SK-N-SH (cell line): Measurements from ENCODE around the gene KNDC1. TPM values are rescaled to one million over a fixed set of nuclear protein-coding genes. Genes with fewer than 3 reads are reported as not detected.

Experiments used
- CTCF ChIA-PET: fragments of 300-600, 350-600 bp; formaldehyde crosslinking; extraction: SDS; loops from one replicate; lab custom pipeline; 2021; lab: Yijun Ruan, JAX
- POLR2A ChIA-PET: fragments of 350-600 bp; sonication (Branson Sonifier 250); formaldehyde crosslinking; extraction: SDS; loops from one replicate; lab custom pipeline; 2020; ENCODE audit warnings: antibody characterized with exemption, inconsistent platforms; lab: Yijun Ruan, JAX
- DNase-seq: peaks from one replicate; pipeline ENCODE4 v3.0.0; 2012
- H2AFZ ChIP-seq: fragments of 200-600 bp; sonication (generic); 2 replicates; pipeline ENCODE4 v1.8.1; 2016; ENCODE audit warnings: antibody characterized with exemption, mild to moderate bottlenecking, low read depth
- H3F3A ChIP-seq: fragments of 200-600 bp; sonication (generic); replicated peaks from 2 replicates; pipeline ENCODE3; 2016; ENCODE audit warnings: antibody characterized with exemption, mild to moderate bottlenecking; ENCODE audit not compliant: insufficient read depth
- H3K27ac ChIP-seq, 2 experiments: fragments of 200-500 bp in 1 of 2; fragments of 200-600 bp in 1 of 2; sonication (Bioruptor generic) in 1 of 2; sonication (generic), shearing (Covaris generic) in 1 of 2; 2 replicates each; pipeline versions ENCODE4 v1.5.1 to v1.6.1; 2014 to 2016; ENCODE audit warnings: low read depth in 2 of 2, inconsistent platforms in 1 of 2, low read length in 1 of 2, mild to moderate bottlenecking in 1 of 2, mixed read lengths in 1 of 2
- H3K27me3 ChIP-seq: fragments of 200-600 bp; sonication (generic), shearing (Covaris generic); 2 replicates; pipeline ENCODE4 v1.6.1; 2016; ENCODE audit warnings: mixed run types; ENCODE audit not compliant: insufficient read depth
- H3K36me3 ChIP-seq, 2 experiments: fragments of 200-500 bp in 1 of 2; fragments of 200-600 bp in 1 of 2; sonication (Bioruptor generic) in 1 of 2; sonication (generic) in 1 of 2; replicated peaks in 1 of 2; 2 replicates each; pipeline versions ENCODE3 to v1.5.1; 2014 to 2016; ENCODE audit warnings: low read length in 1 of 2, mild to moderate bottlenecking in 1 of 2; ENCODE audit not compliant: insufficient read depth in 2 of 2, control insufficient read depth in 1 of 2
- H3K4me1 ChIP-seq, 2 experiments: fragments of 200-500 bp in 1 of 2; fragments of 200-600 bp in 1 of 2; sonication (Bioruptor generic) in 1 of 2; sonication (generic), shearing (Covaris generic) in 1 of 2; 2 replicates each; pipeline versions ENCODE4 v1.5.1 to v1.6.1; 2014 to 2016; ENCODE audit warnings: low read depth in 1 of 2, low read length in 1 of 2, mixed run types in 1 of 2; ENCODE audit not compliant: insufficient read depth in 2 of 2, control insufficient read depth in 1 of 2
- H3K4me2 ChIP-seq: fragments of 200-600 bp; sonication (generic), shearing (Covaris generic); 2 replicates; pipeline ENCODE4 v1.6.1; 2017; ENCODE audit warnings: mixed run types
- H3K4me3 ChIP-seq, 2 experiments: fragments of 200-500 bp in 1 of 2; fragments of 200-600 bp in 1 of 2; sonication (Bioruptor generic) in 1 of 2; sonication (generic), shearing (Covaris generic) in 1 of 2; 2 replicates each; pipeline versions ENCODE4 v1.5.1 to v1.8.1; 2014 to 2016; ENCODE audit warnings: low read depth in 2 of 2, inconsistent platforms in 1 of 2, low read length in 1 of 2, mild to moderate bottlenecking in 1 of 2, mixed read lengths in 1 of 2, moderate library complexity in 1 of 2
- H3K79me2 ChIP-seq: fragments of 200-600 bp; sonication (generic); 2 replicates; pipeline ENCODE4 v1.8.1; 2017; ENCODE audit warnings: mild to moderate bottlenecking; ENCODE audit not compliant: insufficient read depth
- H3K9ac ChIP-seq: fragments of 200-600 bp; sonication (generic); 2 replicates; pipeline ENCODE4 v1.6.1; 2017; ENCODE audit warnings: mixed run types
- H3K9me2 ChIP-seq: fragments of 200-600 bp; sonication (generic); 2 replicates; pipeline ENCODE4 v1.6.1; 2017; ENCODE audit warnings: mixed run types
- H3K9me3 ChIP-seq: fragments of 200-600 bp; sonication (generic); 2 replicates; pipeline ENCODE4 v1.6.1; 2017; ENCODE audit warnings: mixed run types, mild to moderate bottlenecking, moderate library complexity
- H4K20me1 ChIP-seq: fragments of 200-600 bp; sonication (generic); 2 replicates; pipeline ENCODE4 v1.6.1; 2017; ENCODE audit warnings: mild to moderate bottlenecking, mixed run types; ENCODE audit not compliant: insufficient read depth
- ELF1 ChIP-seq: IDR thresholded peaks from 2 replicates; pipeline ENCODE4 v1.4.0; 2012
- FOSL2 ChIP-seq: IDR thresholded peaks from 2 replicates; pipeline ENCODE4 v1.4.0; 2012; ENCODE audit warnings: low read depth, mild to moderate bottlenecking, moderate library complexity, borderline replicate concordance
- FOXJ3 ChIP-seq: sonication (generic); formaldehyde crosslinking; IDR thresholded peaks from 2 replicates; pipeline ENCODE4 v1.5.1; 2020; ENCODE audit warnings: mild to moderate bottlenecking, missing genetic modification reagents
- FOXM1 ChIP-seq: IDR thresholded peaks from 2 replicates; pipeline ENCODE4 v1.4.0; 2012; ENCODE audit warnings: low read depth, mild to moderate bottlenecking
- GABPA ChIP-seq: IDR thresholded peaks from 2 replicates; pipeline ENCODE4 v1.4.0; 2012; ENCODE audit warnings: low read depth, mild to moderate bottlenecking
- IRF3 ChIP-seq: fragments of 150-350 bp; IDR thresholded peaks from 2 replicates; pipeline ENCODE4 v1.6.1; 2016; ENCODE audit warnings: mild to moderate bottlenecking, low read depth, low read length
- JUND ChIP-seq: IDR thresholded peaks from 2 replicates; pipeline ENCODE4 v1.4.0; 2012
- MAX ChIP-seq: IDR thresholded peaks from 2 replicates; pipeline ENCODE4 v1.4.0; 2012; ENCODE audit warnings: low read depth
- MEF2A ChIP-seq: IDR thresholded peaks from 2 replicates; pipeline ENCODE4 v1.4.0; 2012; ENCODE audit warnings: low read depth, borderline replicate concordance
- NFIC ChIP-seq: IDR thresholded peaks from 2 replicates; pipeline ENCODE4 v1.4.0; 2012; ENCODE audit warnings: borderline replicate concordance
- PBX3 ChIP-seq: IDR thresholded peaks from 2 replicates; pipeline ENCODE4; 2012
- POLR2AphosphoS5 ChIP-seq: IDR thresholded peaks from 2 replicates; pipeline ENCODE4 v1.6.1; 2012; ENCODE audit warnings: low read depth, low read length
- RAD21 ChIP-seq: IDR thresholded peaks from 2 replicates; pipeline ENCODE4 v1.6.1; 2012; ENCODE audit warnings: mild to moderate bottlenecking, low read length
- RFX5 ChIP-seq: IDR thresholded peaks from 2 replicates; pipeline ENCODE4 v1.6.1; 2012; ENCODE audit warnings: mild to moderate bottlenecking, improper control_type of control experiment, low read length
- RXRA ChIP-seq: IDR thresholded peaks from 2 replicates; pipeline ENCODE4 v1.4.0; 2012; ENCODE audit warnings: low read depth, mild to moderate bottlenecking, borderline replicate concordance
- SMC3 ChIP-seq: IDR thresholded peaks from 2 replicates; pipeline ENCODE4 v1.6.1; 2012; ENCODE audit warnings: low read depth, low read length, improper control_type of control experiment
- USF2 ChIP-seq: fragments of 150-350 bp; IDR thresholded peaks from 2 replicates; pipeline ENCODE4 v1.6.1; 2017; ENCODE audit warnings: antibody characterized with exemption, low read length, low read depth, borderline replicate concordance
- ZBTB33 ChIP-seq: IDR thresholded peaks from 2 replicates; pipeline ENCODE4 v1.4.0; 2012; ENCODE audit warnings: low read depth, borderline replicate concordance
- WGBS: methylation state at CpG from one replicate; pipeline ENCODE4 v1.1.6; 2017; ENCODE audit warnings: low lambda C conversion rate; 5-methylcytosine and 5-hydroxymethylcytosine counted together
- polyA plus RNA-seq, 3 experiments: library from polyadenylated mRNA; depleted of rRNA; stranded (reverse); fragments of >200 nt; gene quantifications; 2 replicates each; pipeline ENCODE4 v1.2.3, GENCODE V29; 2012

The KNDC1 gene
- polyA plus RNA-seq, 1 of the 3 experiments (the other 2 are of a cell fraction): 1.4 TPM

GRCh38 chr10:133195611-133196010 lies 35.6 kb downstream of the KNDC1 start:
- CTCF ChIA-PET: interaction anchor here (1.8 kb wide), 1 partner anchor 52 kb away, joined by 5 read pairs; no protein-coding TSS in a partner anchor
- Histone ChIP-seq H3K79me2 (no peaks in the 10 kb centered on the region), H3K4me2 (no peak overlapping the region), H3K4me3 (no peak overlapping the region), H3K9me2 (no peaks in the 10 kb centered on the region), H3K9ac (no peak overlapping the region), H3F3A (no peaks in the 10 kb centered on the region), H3K27me3 (no peaks in the 10 kb centered on the region; the same call in 1 of the 2 replicates), H3K4me1 (no peaks in the 10 kb centered on the region), H2AFZ (no peak overlapping the region), H3K9me3 (no peaks in the 10 kb centered on the region), H3K27ac (no peak overlapping the region), H3K36me3 (no peaks in the 10 kb centered on the region), H4K20me1 (no peaks in the 10 kb centered on the region)
- no peak for DNase-seq
- TF ChIP-seq FOXJ3 (CRISPR knock-in tag) (no peak), PBX3 (no peak), MAX (no peak), USF2 (no peak), ELF1 (no peak), NFIC (no peak), SMC3 (no peak), FOSL2 (no peak), RAD21 (no peak)
- WGBS: 53% methylated on average over 12 of the region's 23 CpGs
- POLR2A ChIA-PET: no interaction called here

GRCh38 chr10:133196221-133196915 lies 36.3 kb downstream of the KNDC1 start:
- Histone ChIP-seq H3K9me2 (no peaks in the 10 kb centered on the region), H3K4me1 (no peaks in the 10 kb centered on the region), H3K9me3 (no peaks in the 10 kb centered on the region), H3F3A (no peaks in the 10 kb centered on the region), H3K4me2 (no peak overlapping the region), H4K20me1 (no peaks in the 10 kb centered on the region), H3K27ac (no peak overlapping the region), H2AFZ (no peak overlapping the region), H3K79me2 (no peaks in the 10 kb centered on the region), H3K36me3 (no peaks in the 10 kb centered on the region), H3K4me3 (no peak overlapping the region), H3K27me3 (no peaks in the 10 kb centered on the region; the same call in 1 of the 2 replicates), H3K9ac (no peak overlapping the region)
- DNase-seq: no peak
- ChIA-PET POLR2A (interaction anchor here (0.5 kb wide), 1 partner anchor 15 kb away, joined by 3 read pairs; no protein-coding TSS in a partner anchor), CTCF (interaction anchor here (1.8 kb wide), 1 partner anchor 53 kb away, joined by 5 read pairs; no protein-coding TSS in a partner anchor)
- no CpG with 5 or more reads among the region's 24 CpGs for WGBS
- TF ChIP-seq MAX: no peak
- TF ChIP-seq PBX3: no peak
- TF ChIP-seq GABPA: no peak
- no peak for TF ChIP-seq RXRA
- TF ChIP-seq FOXM1: no peak
- TF ChIP-seq FOSL2: no peak
- no peak for TF ChIP-seq JUND
- no peak for TF ChIP-seq IRF3
- TF ChIP-seq ZBTB33: no peak
- no peak for TF ChIP-seq RFX5
- no peak for TF ChIP-seq FOXJ3 (CRISPR knock-in tag)
- no peak for TF ChIP-seq RAD21
- no peak for TF ChIP-seq POLR2AphosphoS5
- TF ChIP-seq MEF2A: no peak
